ENCODE results near the gene SNPH.
A peak's percentile ranks its signal among the peaks of the same experiment; 100 is the strongest.
"Not testable (repeated sequence)": the region's sequence is repeated elsewhere in the genome, so short reads cannot be mapped to it uniquely, and the experiment has no call there.

The SNPH gene, protein sequence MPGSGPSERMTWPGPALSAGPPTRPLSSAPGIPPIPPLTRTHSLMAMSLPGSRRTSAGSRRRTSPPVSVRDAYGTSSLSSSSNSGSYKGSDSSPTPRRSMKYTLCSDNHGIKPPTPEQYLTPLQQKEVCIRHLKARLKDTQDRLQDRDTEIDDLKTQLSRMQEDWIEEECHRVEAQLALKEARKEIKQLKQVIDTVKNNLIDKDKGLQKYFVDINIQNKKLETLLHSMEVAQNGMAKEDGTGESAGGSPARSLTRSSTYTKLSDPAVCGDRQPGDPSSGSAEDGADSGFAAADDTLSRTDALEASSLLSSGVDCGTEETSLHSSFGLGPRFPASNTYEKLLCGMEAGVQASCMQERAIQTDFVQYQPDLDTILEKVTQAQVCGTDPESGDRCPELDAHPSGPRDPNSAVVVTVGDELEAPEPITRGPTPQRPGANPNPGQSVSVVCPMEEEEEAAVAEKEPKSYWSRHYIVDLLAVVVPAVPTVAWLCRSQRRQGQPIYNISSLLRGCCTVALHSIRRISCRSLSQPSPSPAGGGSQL

GRCh38 chr20:1266167-1266973, at the start of gene SNPH:
SNPH (plus strand) TSS chr20:1266294; CDS start chr20:1296240, 29,946 bp downstream.
- peak; percentile 33 for DNase-seq (ENCODE audit: low read depth)

DNA sequence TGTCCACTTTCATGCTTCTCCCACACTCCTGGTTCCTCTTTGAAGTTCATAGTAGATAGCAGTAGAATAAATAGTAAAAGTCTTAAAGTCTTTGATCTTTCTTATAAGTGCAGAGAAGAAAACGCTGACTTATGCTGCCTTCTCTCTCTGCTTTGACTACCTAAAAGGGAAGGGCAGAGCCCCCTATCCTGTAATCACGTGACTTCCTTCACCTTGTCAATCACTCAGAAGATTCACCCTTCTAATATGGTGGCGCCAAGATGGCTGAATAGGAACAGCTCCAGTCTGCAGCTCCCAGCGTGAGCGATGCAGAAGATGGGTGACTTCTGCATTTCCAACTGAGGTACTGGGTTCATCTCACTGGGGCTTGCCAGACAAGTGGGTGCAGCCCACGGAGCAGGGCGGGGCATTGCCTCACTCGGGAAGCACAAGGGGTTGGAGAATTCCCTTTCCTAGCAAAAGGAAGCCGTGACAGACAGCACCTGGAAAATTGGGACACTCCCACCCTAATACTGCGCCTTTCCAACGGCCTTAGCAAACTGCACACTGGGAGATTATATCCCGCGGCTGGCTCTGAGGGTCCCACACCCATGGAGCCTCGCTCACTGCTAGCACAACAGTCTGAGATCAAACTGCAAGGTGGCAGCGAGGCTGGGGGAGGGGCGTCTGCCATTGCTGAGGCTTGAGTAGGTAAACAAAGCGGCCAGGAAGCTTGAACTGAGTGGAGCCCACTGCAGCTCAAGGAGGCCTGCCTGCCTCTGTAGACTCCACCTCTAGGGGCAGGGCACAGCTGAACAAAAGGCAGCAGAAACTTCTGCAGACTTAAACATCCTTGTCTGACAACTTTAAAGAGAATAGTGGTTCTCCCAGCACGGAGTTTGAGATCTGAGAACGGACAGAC, 49.3 kb upstream of the SNPH start:
- not testable (repeated sequence) for DNase-seq (ENCODE audit: low read depth)

- DNase-seq (ENCODE audit: low read depth) = not testable (repeated sequence)
Observed at GRCh38 chr20:1222750-1223149, 43.3 kb upstream of the SNPH start.

DNA sequence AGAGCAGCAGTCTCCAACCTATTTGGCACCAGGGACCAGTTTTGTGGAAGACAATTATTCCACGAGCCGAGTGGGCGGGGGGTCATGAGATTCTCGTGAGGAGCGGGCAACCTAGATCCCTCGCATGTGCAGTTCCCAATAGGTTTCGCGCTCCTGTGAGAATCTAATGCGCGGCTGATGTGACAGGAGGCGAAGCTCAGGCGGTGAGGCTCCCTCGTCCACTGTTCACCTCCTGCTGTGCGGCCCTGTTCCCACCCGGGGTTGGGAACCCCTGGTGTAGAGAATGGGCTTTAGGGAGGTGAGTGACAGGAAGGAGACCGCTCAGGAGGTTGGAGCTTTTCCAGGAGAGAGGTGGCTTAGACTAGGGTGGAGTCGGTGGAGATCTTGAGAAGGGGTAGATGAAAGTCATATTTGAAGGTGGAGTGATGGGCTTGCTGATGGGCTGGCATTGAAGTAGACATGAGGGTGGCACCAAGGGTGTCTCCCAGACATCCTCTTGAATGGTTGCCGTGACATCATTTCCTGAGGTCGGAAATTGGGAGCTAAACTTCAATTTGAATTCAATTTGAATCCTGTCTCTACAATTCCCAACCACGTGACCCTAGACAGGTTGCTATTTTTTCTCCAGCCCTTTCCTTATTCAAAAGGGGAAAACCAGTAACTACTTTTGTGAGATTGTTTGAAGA, 41.7 kb upstream of the SNPH start:
- DNase-seq (ENCODE audit: low read depth) = no peak

DNA sequence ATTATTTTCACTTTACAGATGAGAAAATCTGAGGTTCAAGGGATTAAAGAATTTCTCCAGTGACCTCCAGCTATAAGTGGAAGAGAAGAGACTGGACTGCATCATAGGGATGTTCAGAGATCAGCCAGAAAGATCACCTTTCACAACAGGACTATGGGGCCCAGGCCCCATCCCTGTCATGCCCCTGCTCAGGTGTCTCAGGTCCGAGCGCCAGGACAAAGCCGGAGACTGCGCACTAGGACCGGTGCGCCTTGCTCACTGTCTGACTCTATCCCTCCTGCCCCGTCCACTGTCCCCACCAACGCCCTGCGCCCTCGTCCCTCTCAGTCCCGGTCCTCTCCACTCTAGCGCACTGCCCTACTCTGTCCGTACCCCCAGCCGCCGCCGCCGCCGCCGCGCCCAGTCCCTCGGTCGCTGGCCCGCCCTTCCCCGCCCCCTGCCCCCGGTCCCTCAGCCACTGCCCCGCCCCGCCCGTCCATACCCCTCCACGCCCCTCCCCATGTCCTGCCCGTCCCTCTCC, 40.8 kb upstream of the SNPH start:
- no peak for DNase-seq (ENCODE audit: low read depth)

GRCh38 chr20:1225783-1226654, 40.1 kb upstream of the SNPH start, which contains the start of gene RAD21L1:
RAD21L1 (plus strand) TSS chr20:1226044; CDS start chr20:1228454, 2,410 bp downstream.
- DNase-seq (ENCODE audit: low read depth) = no peak

DNA sequence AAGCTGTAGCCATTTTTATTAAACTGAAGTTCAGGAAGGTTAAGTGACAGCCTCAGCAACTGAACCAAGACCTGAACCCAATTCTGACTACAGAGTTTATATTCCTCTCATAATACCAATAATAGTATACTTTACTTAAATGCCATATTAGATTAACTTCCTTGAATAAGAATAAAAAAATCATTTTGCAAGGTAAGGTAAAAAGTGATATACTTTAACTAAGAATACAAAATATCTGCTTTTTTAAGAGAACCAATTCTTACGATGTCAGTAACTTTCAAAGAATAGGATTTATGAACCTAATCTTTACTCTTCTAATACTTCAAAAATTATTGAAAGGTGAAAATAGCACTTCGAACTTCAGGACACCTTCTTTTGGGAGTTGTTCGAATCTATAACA, 36.6 kb upstream of the SNPH start:
- no peak for DNase-seq (ENCODE audit: low read depth)

DNA sequence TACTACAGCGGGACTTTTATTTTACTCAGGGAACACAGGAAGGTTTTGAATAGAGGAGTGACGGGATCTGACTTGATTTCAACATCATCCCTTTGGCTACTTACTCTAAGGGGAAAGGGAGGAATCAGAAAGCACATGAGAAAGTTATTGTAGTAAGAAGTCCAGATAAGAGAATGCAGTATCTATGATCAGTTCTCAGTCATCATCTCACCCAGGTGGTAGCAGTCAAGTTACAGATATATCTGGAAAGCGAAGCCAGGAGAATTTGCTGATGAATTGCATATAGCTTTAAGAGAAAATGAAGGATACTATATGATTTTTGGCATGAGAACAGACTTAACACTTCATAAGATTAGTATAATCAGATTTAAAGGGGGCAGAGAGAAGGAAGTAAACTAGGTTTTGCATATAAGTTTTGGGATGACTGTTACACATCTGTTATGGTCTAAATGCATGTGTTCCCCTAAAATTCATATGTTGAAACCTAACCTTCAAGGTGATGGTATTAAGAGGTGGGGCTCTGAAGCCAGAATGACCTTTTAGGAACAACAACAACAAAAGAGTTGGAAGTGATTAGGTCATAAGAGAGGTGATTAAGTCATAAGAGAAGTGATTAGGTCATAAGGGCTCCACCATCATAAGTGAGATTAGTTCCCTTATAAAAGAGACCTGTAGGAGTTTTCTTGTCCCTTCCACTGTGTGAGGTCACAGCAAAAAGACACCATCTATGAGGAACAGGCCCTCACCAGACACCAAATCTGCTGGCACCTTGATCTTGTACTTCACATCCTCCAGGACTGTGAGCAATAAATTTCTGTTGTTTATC, 33.6 kb upstream of the SNPH start:
- DNase-seq (ENCODE audit: low read depth) = no peak

DNA sequence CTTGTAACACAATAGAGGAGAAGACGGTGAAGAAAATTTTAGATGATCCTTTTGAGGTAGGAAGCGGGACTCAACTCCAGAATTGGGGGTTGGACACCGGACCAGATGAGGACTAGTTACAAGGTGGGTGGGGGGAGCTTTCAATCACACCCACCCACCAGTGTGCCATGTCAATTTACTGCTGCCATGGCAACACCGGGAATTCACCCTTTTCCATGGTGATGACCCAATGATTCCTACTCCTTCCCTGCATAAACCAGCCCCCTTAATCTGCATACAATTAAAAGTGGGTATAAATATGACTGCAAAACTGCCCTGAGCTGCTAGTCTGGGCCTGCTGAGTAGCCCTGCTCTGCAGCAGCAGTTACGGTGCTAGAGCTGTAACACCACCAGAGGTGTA, 25.5 kb upstream of the SNPH start:
- DNase-seq (ENCODE audit: low read depth) = no peak

- DNase-seq (ENCODE audit: low read depth) = no peak
Observed at GRCh38 chr20:1241456-1241855, 24.6 kb upstream of the SNPH start.

GRCh38 chr20:1242099-1242498, 24.0 kb upstream of the SNPH start:
- no peak for DNase-seq (ENCODE audit: low read depth)

GRCh38 chr20:1242530-1242929, 23.6 kb upstream of the SNPH start:
- DNase-seq (ENCODE audit: low read depth) = peak; percentile 72

DNA sequence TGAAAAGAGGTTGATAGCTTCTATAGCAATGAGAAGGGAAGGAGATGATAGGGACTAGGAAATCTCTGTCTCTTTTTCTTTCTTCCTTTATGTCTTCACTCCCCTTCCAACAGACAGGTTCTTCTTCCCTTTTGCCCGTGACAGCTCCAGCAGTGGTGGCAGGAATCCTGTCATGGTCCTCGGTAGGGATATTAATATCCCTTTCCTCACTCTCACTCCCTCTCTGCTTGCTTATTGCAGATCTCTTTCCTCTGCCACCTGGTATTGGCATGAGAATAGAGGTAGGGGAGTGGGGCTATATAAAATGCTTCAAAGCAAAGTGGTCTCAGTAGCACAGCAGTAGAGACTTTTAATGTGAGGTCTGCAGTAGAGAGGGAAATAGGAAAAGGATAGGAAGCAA, 20.5 kb upstream of the SNPH start:
- DNase-seq (ENCODE audit: low read depth) = no peak

GRCh38 chr20:1247689-1248088, 18.4 kb upstream of the SNPH start:
- no peak for DNase-seq (ENCODE audit: low read depth)

DNA sequence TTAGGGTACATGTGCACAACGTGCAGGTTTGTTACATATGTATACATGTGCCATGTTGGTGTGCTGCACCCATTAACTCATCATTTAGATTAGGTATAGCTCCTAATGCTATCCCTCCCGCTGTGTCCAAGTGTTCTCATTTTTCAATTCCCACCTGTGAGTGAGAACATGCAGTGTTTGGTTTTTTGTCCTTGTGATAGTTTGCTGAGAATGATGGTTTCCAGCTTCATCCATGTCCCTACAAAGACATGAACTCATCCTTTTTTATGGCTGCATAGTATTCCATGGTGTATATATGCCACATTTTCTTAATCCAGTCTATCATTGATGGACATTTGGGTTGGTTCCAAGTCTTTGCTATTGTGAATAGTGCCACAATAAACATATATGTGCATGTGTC, 15.8 kb upstream of the SNPH start:
- DNase-seq (ENCODE audit: low read depth) = not testable (repeated sequence)

DNA sequence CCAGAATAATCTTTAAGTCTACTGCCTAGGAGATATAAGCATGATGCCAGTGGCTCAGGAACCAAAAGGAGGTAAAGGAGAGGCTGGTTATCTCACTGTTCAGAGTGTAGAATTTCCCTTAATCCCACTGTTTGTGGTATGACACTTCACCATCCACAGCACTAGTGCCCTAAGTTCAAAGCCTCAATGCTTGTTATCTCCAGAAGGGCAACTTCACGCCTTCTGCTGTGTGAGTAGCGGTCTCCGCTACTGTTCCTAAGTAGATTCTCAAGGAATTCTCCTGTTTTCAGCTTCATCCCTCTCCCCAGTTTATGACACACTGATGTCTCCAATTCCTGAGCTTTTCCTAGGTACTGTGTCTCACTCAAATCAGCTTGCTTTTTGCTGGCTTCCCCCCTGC, 13.7 kb upstream of the SNPH start:
- no peak for DNase-seq (ENCODE audit: low read depth)

DNA sequence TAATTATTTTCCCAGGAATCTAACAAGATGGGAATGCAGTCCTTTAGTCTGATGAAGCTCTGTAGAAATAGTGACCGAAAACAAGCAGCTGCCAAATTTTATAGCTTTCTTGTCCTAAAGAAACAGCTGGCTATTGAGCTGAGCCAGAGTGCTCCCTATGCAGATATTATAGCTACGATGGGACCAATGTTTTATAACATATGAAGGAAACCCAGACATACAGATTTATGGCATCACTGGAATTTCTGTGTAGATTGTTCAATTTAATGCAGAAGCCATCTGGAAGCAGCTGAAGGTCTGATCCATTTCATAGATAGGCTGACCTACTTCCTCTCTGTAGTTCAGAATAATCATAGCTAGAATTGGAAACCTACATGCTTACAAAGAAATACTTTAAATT, 11.8 kb upstream of the SNPH start:
- no peak for DNase-seq (ENCODE audit: low read depth)

GRCh38 chr20:1255675-1256074, 10.4 kb upstream of the SNPH start:
- DNase-seq (ENCODE audit: low read depth) = no peak

DNA sequence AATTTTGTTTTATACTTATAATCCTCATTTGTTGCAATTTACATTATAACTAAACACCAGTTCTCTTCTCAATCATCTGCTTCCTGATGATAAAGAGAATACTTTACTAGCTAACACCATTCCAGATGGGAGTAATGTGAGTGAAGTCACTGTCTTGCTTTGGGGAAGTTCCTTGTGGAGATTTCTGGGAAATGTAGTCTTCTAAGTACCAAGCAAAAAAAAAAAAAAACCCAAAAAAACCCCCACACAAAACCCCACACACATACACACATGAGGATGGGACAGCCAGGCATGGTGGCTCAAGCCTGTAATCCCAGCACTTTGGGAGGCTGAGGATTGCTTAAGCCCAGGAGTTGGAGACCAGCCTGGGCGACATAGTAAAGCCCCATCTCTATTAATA, 2.2 kb upstream of the SNPH start:
- no peak for DNase-seq (ENCODE audit: low read depth)
